OCI-LY7 (cell line): Measurements from ENCODE around the gene CEP72.
"Not testable (repeated sequence)": the region's sequence is repeated elsewhere in the genome, so short reads cannot be mapped to it uniquely, and the experiment has no call there.

Experiments used
- EZH2phosphoT487 ChIP-seq: fragments of 200-600 bp; sonication (generic); IDR thresholded peaks from 2 replicates; pipeline ENCODE4 v1.6.1; 2018; ENCODE audit warnings: low read depth, borderline replicate concordance, mild to moderate bottlenecking, mixed run types, antibody characterized with exemption, low read length, moderate library complexity, mixed read lengths
- TF ChIP-seq, protein P1 (sequence below): fragments of 200-600 bp; sonication (generic); conservative IDR thresholded peaks from 2 replicates; pipeline ENCODE4 v1.5.1; 2014; ENCODE audit warnings: mild to moderate bottlenecking, antibody characterized with exemption, low read length, moderate library complexity, mixed read lengths

DNA sequence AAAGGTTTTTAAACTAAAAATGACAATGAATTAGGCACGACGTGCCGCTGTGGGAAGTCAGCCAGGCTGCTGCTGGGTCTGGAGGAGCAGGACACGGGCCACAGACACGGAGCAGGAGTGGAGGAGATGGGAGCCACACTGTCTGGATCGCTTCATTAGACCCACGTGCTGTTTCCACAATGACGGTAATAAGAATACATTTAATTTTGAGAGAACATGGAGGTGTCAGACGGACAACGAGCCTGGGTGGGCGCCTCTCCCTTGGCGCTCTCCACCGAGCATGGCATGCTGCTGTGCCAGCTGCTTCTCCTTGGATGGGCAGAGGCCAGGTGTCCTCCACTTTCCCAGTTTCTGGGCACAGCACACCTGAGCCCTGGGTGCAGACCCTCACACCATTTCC, 68.7 kb downstream of the CEP72 start:
- TF ChIP-seq, protein P1, sequence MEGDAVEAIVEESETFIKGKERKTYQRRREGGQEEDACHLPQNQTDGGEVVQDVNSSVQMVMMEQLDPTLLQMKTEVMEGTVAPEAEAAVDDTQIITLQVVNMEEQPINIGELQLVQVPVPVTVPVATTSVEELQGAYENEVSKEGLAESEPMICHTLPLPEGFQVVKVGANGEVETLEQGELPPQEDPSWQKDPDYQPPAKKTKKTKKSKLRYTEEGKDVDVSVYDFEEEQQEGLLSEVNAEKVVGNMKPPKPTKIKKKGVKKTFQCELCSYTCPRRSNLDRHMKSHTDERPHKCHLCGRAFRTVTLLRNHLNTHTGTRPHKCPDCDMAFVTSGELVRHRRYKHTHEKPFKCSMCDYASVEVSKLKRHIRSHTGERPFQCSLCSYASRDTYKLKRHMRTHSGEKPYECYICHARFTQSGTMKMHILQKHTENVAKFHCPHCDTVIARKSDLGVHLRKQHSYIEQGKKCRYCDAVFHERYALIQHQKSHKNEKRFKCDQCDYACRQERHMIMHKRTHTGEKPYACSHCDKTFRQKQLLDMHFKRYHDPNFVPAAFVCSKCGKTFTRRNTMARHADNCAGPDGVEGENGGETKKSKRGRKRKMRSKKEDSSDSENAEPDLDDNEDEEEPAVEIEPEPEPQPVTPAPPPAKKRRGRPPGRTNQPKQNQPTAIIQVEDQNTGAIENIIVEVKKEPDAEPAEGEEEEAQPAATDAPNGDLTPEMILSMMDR, result not testable (repeated sequence)
- not testable (repeated sequence) for TF ChIP-seq EZH2phosphoT487
